ENCODE results near the gene NCAN.

- no peak for TF ChIP-seq CTCF (IDR thresholded peaks at IDR 0.05)
- no peak for TF ChIP-seq POLR2A (IDR thresholded peaks at IDR 0.05)
Observed at GRCh38 chr19:19276386-19276785, 64.6 kb downstream of the NCAN start.
